22Rv1 (cell line): ENCODE measurements around the gene DDX31.

Experiments
- CTCF ChIP-seq: fragments of 450-650 bp; IDR thresholded peaks from 2 replicates; pipeline ENCODE4 v1.5.1; 2017; ENCODE audit warnings: mild to moderate bottlenecking
- ZFX ChIP-seq: fragments of 450-650 bp; IDR thresholded peaks from 2 replicates; pipeline ENCODE4 v1.6.1; 2017; ENCODE audit warnings: antibody characterized with exemption, borderline replicate concordance

GRCh38 chr9:132606066-132606465, 63.7 kb downstream of the DDX31 start:
- TF ChIP-seq CTCF: no peak
- no peak for TF ChIP-seq ZFX
